Astrocyte (in vitro differentiated cells and primary cell): ENCODE measurements around the gene TENM4. TPM values are rescaled to one million over a fixed set of nuclear protein-coding genes. Genes with fewer than 3 reads are reported as not detected.

Source experiments
- DNase-seq: peaks from one replicate; pipeline ENCODE4 v3.0.0-alpha.2; 2010; ENCODE audit warnings: low read depth
- FAIRE-seq: peaks from 2 replicates; lab custom pipeline; 2011; peaks lifted over from hg19 to GRCh38; lab: Jason Lieb, UNC
- H2AFZ ChIP-seq: 2 replicates; pipeline ENCODE4 v1.6.0; 2012; ENCODE audit warnings: low read depth, low read length, inconsistent platforms
- H3K27ac ChIP-seq: 2 replicates; pipeline ENCODE4 v1.5.1; 2011; ENCODE audit warnings: low read depth, low read length, inconsistent platforms
- H3K27me3 ChIP-seq: 2 replicates; pipeline ENCODE4 v1.6.0; 2011; ENCODE audit warnings: low read length, inconsistent platforms; ENCODE audit not compliant: insufficient read depth
- H3K36me3 ChIP-seq: 2 replicates; pipeline ENCODE4 v1.5.1; 2011; ENCODE audit warnings: low read length, inconsistent platforms; ENCODE audit not compliant: insufficient read depth
- H3K4me1 ChIP-seq: 2 replicates; pipeline ENCODE4 v1.5.1; 2011; ENCODE audit warnings: low read length, inconsistent platforms; ENCODE audit not compliant: insufficient read depth
- H3K4me2 ChIP-seq: 2 replicates; pipeline ENCODE4 v1.6.0; 2012; ENCODE audit warnings: low read length, inconsistent platforms
- H3K4me3 ChIP-seq: 2 replicates; pipeline ENCODE4 v1.5.1; 2011; ENCODE audit warnings: low read depth, mild to moderate bottlenecking, low read length, inconsistent platforms; ENCODE audit not compliant: insufficient read depth
- H3K79me2 ChIP-seq: 2 replicates; pipeline ENCODE4 v1.6.0; 2012; ENCODE audit warnings: mild to moderate bottlenecking, low read length, inconsistent platforms; ENCODE audit not compliant: insufficient read depth
- H3K9ac ChIP-seq: 2 replicates; pipeline ENCODE4 v1.6.0; 2012; ENCODE audit warnings: mild to moderate bottlenecking, low read length, inconsistent platforms
- H3K9me3 ChIP-seq: 2 replicates; pipeline ENCODE4 v1.5.1; 2012; ENCODE audit warnings: low read depth, mild to moderate bottlenecking, low read length, inconsistent platforms; ENCODE audit not compliant: insufficient read depth
- H4K20me1 ChIP-seq: 2 replicates; pipeline ENCODE4 v1.6.0; 2012; ENCODE audit warnings: low read length, inconsistent platforms; ENCODE audit not compliant: insufficient read depth
- H3K27ac Mint-ChIP-seq: one replicate; pipeline ENCODE4 v1.8.0; 2021; ENCODE audit warnings: mild to moderate bottlenecking, mixed read lengths; ENCODE audit not compliant: unreplicated experiment
- H3K27me3 Mint-ChIP-seq: one replicate; pipeline ENCODE4 v1.8.0; 2021; ENCODE audit warnings: low read depth, mixed read lengths; ENCODE audit not compliant: unreplicated experiment
- H3K36me3 Mint-ChIP-seq: one replicate; pipeline ENCODE4 v1.8.0; 2021; ENCODE audit warnings: low read depth, mixed read lengths; ENCODE audit not compliant: unreplicated experiment
- H3K4me1 Mint-ChIP-seq: one replicate; pipeline ENCODE4 v1.8.0; 2021; ENCODE audit warnings: low read depth, mixed read lengths; ENCODE audit not compliant: unreplicated experiment
- H3K4me3 Mint-ChIP-seq: one replicate; pipeline ENCODE4 v1.8.0; 2021; ENCODE audit warnings: mild to moderate bottlenecking, moderate library complexity, mixed read lengths; ENCODE audit not compliant: unreplicated experiment
- H3K9me3 Mint-ChIP-seq: one replicate; pipeline ENCODE4 v1.8.0; 2021; ENCODE audit warnings: mild to moderate bottlenecking, mixed read lengths; ENCODE audit not compliant: unreplicated experiment
- CTCF ChIP-seq: IDR thresholded peaks from 2 replicates; pipeline ENCODE4 v1.5.1; 2011; ENCODE audit warnings: low read depth, mild to moderate bottlenecking, inconsistent platforms, low read length, moderate library complexity; ENCODE audit not compliant: insufficient read depth
- EZH2 ChIP-seq: IDR thresholded peaks from 2 replicates; pipeline ENCODE4 v1.6.1; 2012; ENCODE audit warnings: mild to moderate bottlenecking, low read length, inconsistent platforms; ENCODE audit not compliant: insufficient read depth
- total RNA-seq: library from RNA; stranded (reverse); gene quantifications from 2 replicates; pipeline ENCODE4 v1.2.1, GENCODE V29; 2021

TENM4 gene
- total RNA-seq, 1 donor from 2014 or later: 7.5 TPM

GRCh38 chr11:79047321-79047720 lies 393.5 kb downstream of the TENM4 start:
- Mint-ChIP-seq H3K36me3 (peaks cover 4% of the 10 kb centered on the region), H3K4me1 (no peaks in the 10 kb centered on the region), H3K27me3 (peaks cover 39% of the 10 kb centered on the region), H3K27ac (no peak overlapping the region), H3K9me3 (peaks cover 2% of the 10 kb centered on the region), H3K4me3 (no peak overlapping the region)
- TF ChIP-seq EZH2 (no peak), CTCF (no peak)
- H3K4me2 ChIP-seq: no peak overlapping the region
- DNase-seq (no peak), FAIRE-seq (no peak)
- H3K9ac ChIP-seq: no peak overlapping the region
- H3K9me3 ChIP-seq: no peaks in the 10 kb centered on the region
- H3K4me3 ChIP-seq: no peak overlapping the region
- H3K4me1 ChIP-seq: peaks cover 6% of the 10 kb centered on the region
- H3K27ac ChIP-seq: no peak overlapping the region
- H2AFZ ChIP-seq: no peak overlapping the region
- no peaks in the 10 kb centered on the region for H3K27me3 ChIP-seq
- no peaks in the 10 kb centered on the region for H4K20me1 ChIP-seq
- no peaks in the 10 kb centered on the region for H3K79me2 ChIP-seq
- no peaks in the 10 kb centered on the region for H3K36me3 ChIP-seq

- H3K27me3 ChIP-seq: no peaks in the 10 kb centered on the region
- no peaks in the 10 kb centered on the region for H4K20me1 ChIP-seq
- H2AFZ ChIP-seq: no peak overlapping the region
- no peak overlapping the region for H3K4me2 ChIP-seq
- TF ChIP-seq CTCF (no peak), EZH2 (no peak)
- H3K9ac ChIP-seq: no peak overlapping the region
- no peaks in the 10 kb centered on the region for H3K4me1 Mint-ChIP-seq
- H3K4me1 ChIP-seq: peaks cover 6% of the 10 kb centered on the region
- FAIRE-seq: no peak
- no peak overlapping the region for H3K4me3 ChIP-seq
- H3K9me3 ChIP-seq: no peaks in the 10 kb centered on the region
- no peak overlapping the region for H3K27ac Mint-ChIP-seq
- H3K36me3 Mint-ChIP-seq: peaks cover 4% of the 10 kb centered on the region
- H3K27me3 Mint-ChIP-seq: peaks cover 34% of the 10 kb centered on the region
- H3K4me3 Mint-ChIP-seq: no peak overlapping the region
- H3K79me2 ChIP-seq: no peaks in the 10 kb centered on the region
- H3K27ac ChIP-seq: no peak overlapping the region
- peaks cover 2% of the 10 kb centered on the region for H3K9me3 Mint-ChIP-seq
- no peaks in the 10 kb centered on the region for H3K36me3 ChIP-seq
- DNase-seq: no peak
Observed at GRCh38 chr11:79046366-79046765, 394.5 kb downstream of the TENM4 start.

GRCh38 chr11:79045800-79046304 lies 395.0 kb downstream of the TENM4 start:
- Histone ChIP-seq H3K9ac (no peak overlapping the region), H3K4me3 (no peak overlapping the region), H2AFZ (no peak overlapping the region), H3K4me1 (peaks cover 6% of the 10 kb centered on the region), H4K20me1 (no peaks in the 10 kb centered on the region), H3K27me3 (no peaks in the 10 kb centered on the region), H3K27ac (no peak overlapping the region), H3K9me3 (no peaks in the 10 kb centered on the region), H3K79me2 (no peaks in the 10 kb centered on the region), H3K36me3 (no peaks in the 10 kb centered on the region), H3K4me2 (no peak overlapping the region)
- DNase-seq (peak; percentile 38), FAIRE-seq (no peak)
- no peak overlapping the region for H3K27ac Mint-ChIP-seq
- H3K9me3 Mint-ChIP-seq: peaks cover 2% of the 10 kb centered on the region
- no peaks in the 10 kb centered on the region for H3K4me1 Mint-ChIP-seq
- H3K36me3 Mint-ChIP-seq: peaks cover 4% of the 10 kb centered on the region
- TF ChIP-seq EZH2 (no peak), CTCF (no peak)
- no peak overlapping the region for H3K4me3 Mint-ChIP-seq
- H3K27me3 Mint-ChIP-seq: peaks cover 29% of the 10 kb centered on the region
